ENCODE measurements around the gene POU4F3.

The POU4F3 gene

GRCh38 chr5:146342882-146343865, 4.5 kb downstream of the POU4F3 start:
- TF ChIP-seq, protein P1, sequence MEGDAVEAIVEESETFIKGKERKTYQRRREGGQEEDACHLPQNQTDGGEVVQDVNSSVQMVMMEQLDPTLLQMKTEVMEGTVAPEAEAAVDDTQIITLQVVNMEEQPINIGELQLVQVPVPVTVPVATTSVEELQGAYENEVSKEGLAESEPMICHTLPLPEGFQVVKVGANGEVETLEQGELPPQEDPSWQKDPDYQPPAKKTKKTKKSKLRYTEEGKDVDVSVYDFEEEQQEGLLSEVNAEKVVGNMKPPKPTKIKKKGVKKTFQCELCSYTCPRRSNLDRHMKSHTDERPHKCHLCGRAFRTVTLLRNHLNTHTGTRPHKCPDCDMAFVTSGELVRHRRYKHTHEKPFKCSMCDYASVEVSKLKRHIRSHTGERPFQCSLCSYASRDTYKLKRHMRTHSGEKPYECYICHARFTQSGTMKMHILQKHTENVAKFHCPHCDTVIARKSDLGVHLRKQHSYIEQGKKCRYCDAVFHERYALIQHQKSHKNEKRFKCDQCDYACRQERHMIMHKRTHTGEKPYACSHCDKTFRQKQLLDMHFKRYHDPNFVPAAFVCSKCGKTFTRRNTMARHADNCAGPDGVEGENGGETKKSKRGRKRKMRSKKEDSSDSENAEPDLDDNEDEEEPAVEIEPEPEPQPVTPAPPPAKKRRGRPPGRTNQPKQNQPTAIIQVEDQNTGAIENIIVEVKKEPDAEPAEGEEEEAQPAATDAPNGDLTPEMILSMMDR (IDR thresholded peaks at IDR 0.05; ENCODE audit: low read depth, low read length) = no peak
- DNase-seq (ENCODE audit: low read depth in 2 of 2) = no peak
- H3K4me3 ChIP-seq (replicated peaks in 1 of 2; ENCODE audit: low read depth in 2 of 2, low read length in 2 of 2) = no peak overlapping the region

- H3K4me3 ChIP-seq (replicated peaks in 1 of 2; ENCODE audit: low read depth in 2 of 2, low read length in 2 of 2) = no peak overlapping the region
- TF ChIP-seq, protein P1 (IDR thresholded peaks at IDR 0.05; ENCODE audit: low read depth, low read length) = no peak
- peak in 1 of 2 donors; percentile 7 for DNase-seq (ENCODE audit: low read depth in 2 of 2)
These were observed 5.8 kb downstream of the POU4F3 start for GRCh38 chr5:146344155-146345118.

- TF ChIP-seq, protein P1 (IDR thresholded peaks at IDR 0.05; ENCODE audit: low read depth, low read length) = no peak
- no peak overlapping the region for H3K4me3 ChIP-seq (replicated peaks in 1 of 2; ENCODE audit: low read depth in 2 of 2, low read length in 2 of 2)
- no peak for DNase-seq (ENCODE audit: low read depth in 2 of 2)
These were observed 6.6 kb downstream of the POU4F3 start for GRCh38 chr5:146345240-146345577.

- H3K4me3 ChIP-seq (replicated peaks in 1 of 2; ENCODE audit: low read depth in 2 of 2, low read length in 2 of 2) = no peak overlapping the region
- TF ChIP-seq, protein P1 (IDR thresholded peaks at IDR 0.05; ENCODE audit: low read depth, low read length) = no peak
- DNase-seq (ENCODE audit: low read depth in 2 of 2) = no peak
These were observed 7.1 kb downstream of the POU4F3 start for GRCh38 chr5:146345578-146346366.

GRCh38 chr5:146357126-146357525, 18.5 kb downstream of the POU4F3 start:
- DNase-seq (ENCODE audit: low read depth in 2 of 2) = no peak
- no peak overlapping the region for H3K4me3 ChIP-seq (replicated peaks in 1 of 2; ENCODE audit: low read depth in 2 of 2, low read length in 2 of 2)
- TF ChIP-seq, protein P1 (IDR thresholded peaks at IDR 0.05; ENCODE audit: low read depth, low read length) = no peak

DNA sequence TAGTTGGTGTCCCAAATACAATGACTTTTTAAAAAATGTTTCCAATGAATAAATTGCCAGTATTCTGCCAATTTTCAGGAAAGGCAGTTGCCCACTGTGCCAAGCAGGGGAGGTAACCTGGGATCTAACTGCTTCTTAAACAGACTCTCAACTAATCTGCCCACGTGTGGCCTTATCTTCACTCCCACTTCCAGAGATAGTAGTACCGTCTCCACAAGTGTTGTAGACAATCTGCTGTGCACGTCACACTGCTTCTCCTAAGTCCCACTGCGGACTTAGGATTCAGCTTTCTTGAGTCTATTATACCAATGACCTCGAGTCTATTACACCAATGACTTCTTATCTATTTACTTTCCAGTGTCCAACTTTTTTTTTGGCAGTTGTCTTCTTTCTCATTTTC, 21.2 kb downstream of the POU4F3 start:
- H3K4me3 ChIP-seq (replicated peaks in 1 of 2; ENCODE audit: low read depth in 2 of 2, low read length in 2 of 2) = no peak overlapping the region
- TF ChIP-seq, protein P1 (IDR thresholded peaks at IDR 0.05; ENCODE audit: low read depth, low read length) = no peak
- no peak for DNase-seq (ENCODE audit: low read depth in 2 of 2)

Measured in cardiac fibroblast (primary cell).